DMS53 (cell line): Measurements from ENCODE around the gene PASK.
A peak's percentile ranks its signal among the peaks of the same experiment; 100 is the strongest.
"Not testable (repeated sequence)": the region's sequence is repeated elsewhere in the genome, so short reads cannot be mapped to it uniquely, and the experiment has no call there.

Experiments used
- DNase-seq: peaks from one replicate; lab custom pipeline; 2025; lab: John Stamatoyannopoulos, UW

The PASK gene

DNA sequence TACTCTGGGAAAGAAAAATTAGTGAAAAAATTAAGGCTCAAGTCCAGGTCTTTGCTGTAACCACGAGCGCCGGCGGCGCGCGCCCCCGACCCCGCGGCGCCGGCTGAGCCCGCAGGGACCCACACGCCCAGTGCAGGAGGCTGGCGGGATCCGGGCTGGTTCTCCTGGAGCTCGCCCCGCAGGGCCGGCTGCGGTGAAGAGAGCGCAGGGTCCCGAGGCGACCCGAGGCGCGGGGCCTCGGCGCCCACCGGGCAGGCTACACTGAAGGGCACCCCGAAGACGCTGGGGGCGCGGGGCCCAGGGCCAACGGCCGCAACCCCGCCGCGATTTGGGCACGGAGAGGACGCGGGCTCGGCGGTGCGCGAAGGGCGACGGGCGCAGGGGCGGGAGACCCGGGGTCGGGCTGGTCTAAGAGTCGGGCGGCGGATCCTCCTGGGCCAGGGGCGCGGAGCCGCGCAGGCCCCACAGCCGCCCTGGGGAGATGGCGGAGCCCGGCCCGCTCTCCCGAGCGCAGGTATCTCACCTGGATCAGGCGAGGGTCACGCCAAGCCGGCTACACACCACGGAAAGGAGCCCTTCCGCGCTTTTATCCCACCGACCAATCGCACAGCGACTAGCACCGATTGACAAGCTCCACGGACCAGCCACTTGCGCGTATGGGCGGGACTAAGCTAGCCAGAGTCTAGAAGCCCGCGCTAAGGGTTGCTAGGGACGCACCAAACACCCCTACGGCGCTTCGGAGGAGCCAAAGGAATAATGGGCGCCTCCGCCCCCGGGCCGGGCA is at the start of gene PASK:
PASK (minus strand) TSS at position 582 of the 784 bp plus-strand sequence. CDS start 6,440 bp downstream, outside the sequence.
- DNase-seq: peak; percentile 99

DNA sequence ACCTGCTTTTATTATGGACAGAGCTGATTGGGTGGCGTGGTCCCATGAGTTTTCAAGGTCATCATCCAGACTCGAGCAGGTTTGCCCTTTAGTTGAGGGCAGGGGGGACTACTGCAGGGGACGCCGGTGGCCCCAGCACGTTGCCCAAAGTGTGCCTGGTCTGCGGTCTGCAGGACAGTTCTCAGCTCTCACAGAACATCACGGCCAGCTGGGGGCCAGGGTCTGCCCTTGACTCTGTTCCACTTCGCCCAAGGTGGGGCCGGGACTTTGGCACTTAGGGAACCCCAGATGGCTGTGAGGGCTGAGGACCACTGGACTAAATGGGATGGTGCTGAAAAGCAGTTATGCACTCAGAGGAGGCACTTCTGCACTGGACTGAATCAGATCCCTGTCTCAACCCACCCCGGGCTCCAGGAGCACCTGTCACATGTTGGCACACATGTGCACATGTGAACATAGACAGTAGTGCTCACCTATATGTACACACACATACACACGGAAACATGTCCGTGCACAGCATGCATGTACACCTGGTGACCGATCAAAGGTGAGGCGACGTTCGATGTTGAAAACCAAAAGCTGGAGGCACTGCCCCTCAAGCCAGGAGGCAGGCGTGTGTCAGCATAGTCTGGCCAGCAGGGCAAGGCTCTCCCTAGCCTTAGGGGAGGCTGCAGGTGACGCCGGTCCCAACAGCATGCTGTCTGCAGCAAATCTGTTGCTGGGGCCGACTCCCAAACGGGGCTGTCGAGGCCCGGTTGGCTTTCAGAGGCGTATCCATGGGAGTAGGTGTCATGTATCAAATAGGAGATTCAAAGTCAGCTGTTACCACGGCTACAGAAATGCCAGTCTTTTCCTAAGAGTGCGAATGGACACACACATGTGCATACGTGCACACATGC is 49.4 kb upstream of the PASK start:
- no peak for DNase-seq

DNA sequence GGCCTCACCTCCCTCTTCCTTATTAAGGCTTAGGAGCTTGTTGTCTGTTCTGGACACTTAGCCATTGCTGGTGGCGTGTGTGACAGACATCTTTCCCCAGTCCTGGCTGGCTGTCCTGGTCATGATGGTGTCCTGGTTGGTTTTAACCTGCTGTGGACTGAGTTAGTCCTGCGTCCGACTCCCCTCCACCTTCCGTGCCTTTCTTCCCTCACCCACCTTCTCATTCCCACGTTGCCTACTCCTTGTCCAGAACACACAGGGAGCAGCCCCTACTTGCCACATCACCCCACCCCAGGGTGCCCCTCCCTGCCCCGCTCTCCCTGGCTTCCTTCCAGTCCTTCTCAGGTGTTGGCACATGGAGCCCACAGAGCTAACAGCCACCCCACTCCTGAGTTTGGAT is 48.7 kb upstream of the PASK start:
- DNase-seq: no peak

DNA sequence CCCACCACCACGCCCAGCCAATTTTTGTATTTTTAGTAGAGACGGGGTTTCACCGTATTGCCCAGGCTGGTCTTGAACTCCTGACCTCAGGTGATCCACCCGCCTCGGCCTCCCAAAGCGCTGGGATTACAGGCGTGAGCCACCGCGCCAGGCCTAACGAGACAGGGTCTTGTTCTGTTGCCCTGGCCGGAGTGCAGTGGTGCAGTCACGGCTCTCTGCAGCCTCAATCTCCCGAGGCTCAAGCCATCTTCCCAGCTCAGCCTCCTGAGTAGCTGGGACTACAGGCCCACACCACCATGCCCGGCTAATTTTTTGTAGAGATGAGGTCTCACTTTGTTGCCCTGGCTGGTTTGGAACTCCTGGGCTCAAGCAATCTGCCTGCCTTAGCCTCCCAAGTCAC is 48.0 kb upstream of the PASK start:
- DNase-seq: not testable (repeated sequence)

DNA sequence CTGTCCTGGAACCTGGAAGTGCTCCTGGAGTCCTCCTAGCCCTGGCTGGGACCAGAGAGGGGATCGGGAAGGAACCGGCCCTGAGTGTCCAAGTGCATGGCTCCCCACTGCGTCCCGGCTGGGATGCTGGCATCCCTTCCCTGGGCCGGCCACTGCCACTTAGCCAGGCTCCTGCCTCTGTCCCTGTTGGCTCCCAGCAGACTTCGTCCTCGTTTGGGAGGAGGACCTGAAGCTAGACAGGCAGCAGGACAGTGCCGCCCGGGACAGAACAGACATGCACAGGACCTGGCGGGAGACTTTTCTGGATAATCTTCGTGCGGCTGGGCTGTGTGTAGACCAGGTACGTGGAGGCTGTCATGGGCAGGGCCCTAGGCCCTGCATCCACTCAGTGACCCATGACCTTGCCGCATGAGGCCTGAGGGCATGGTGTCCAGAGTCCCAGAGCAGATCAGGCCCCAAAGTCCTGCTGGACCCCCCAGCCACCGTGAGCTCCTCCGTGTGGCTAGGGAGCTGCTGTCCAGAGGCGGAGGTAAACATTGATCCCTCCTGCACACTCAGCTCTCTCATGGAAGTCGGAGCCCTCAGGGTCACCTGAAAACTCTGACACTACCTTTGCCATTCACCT is 46.3 kb upstream of the PASK start:
- DNase-seq: no peak

DNA sequence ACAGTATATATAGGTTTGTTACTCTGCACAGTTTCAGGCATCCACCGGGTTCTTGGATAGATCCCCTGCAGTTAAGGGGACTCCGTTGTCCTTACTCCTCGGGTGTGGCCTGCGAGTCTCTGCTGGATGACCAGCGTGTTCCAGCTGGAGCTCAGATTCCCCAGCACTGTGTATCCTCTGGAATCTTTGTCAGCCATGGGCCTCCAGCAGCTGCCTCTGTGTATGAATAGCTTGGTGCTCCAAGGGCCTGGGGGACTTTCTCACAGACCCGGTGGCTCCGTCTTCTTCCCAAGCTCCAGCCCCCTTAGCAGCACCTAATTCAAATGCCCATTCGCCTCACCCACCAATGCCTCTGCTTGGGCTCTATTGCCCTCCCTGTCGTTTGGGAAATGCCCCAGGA is 45.5 kb upstream of the PASK start:
- DNase-seq: no peak

DNA sequence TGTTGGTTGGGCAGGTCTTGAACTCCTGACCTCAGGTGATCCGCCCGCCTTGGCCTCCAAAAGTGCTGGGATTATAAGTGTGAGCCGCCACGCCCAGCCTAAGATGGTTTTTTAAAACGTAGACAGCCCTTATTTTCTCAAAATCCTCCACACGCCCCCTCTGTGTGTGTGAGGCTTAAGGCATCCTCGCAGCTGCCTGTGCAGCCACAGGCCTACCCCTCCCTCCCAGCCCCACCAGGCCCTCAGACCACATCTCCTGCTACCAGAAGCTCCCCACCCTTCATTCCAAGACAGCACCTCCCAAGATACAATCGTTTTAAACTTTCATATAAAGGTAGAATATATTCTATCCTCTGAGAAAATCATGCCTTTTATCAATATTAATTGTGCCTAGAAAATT is 44.0 kb upstream of the PASK start:
- no peak for DNase-seq

DNA sequence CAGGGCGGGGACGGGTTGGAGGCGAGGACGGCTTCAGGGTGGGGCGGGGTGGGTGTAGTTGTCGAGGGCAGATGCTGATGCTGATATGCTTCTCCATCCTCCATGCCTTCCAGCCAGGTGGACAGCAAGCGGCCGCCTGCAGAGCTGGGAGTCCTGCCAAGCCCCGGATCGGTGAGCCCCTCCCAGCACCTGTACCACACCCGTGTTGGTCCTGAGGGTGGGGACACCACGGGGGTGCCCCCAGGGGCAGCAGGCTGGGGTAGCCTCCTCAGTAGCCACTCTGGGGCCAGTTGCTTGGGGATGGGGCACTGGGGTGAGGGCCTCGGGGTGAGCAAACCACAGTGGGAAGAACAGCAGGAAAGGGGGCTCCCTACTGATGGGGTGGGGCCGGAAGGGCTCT is 41.8 kb upstream of the PASK start:
- no peak for DNase-seq

DNA sequence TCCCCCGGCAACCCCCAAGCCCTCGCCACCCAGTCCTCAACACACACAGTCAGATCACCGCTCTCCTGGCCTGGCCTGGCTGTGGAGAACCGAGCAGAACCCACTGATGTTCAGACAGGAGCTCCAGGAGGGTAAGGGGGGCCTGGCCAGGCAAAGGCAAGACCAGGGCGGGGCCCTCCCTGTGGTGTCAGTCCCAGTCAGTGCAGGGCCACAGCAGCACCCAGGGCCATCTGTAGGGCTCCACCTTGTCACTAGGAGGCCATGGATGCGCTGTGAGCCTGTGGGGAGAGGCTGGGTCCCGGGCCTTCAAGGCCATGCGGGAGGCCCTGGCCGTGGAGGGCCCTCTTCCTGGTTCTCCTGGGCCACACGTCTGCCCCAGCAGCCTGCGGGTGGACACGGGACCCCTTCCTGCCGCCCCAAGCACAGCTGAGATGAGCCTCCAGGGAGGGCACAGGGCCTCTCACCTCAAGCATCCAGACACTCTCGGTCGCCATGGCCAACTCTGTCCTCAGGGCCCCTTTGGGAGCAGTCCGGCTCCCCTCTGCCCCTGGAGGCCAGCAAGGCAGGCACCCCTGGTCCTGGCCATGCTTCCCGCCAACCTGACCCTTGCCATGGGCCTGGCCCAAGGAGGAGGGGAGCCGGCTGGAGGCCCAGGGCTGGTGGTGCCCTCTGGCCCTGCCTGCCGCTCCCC is 41.2 kb upstream of the PASK start:
- DNase-seq: no peak

DNA sequence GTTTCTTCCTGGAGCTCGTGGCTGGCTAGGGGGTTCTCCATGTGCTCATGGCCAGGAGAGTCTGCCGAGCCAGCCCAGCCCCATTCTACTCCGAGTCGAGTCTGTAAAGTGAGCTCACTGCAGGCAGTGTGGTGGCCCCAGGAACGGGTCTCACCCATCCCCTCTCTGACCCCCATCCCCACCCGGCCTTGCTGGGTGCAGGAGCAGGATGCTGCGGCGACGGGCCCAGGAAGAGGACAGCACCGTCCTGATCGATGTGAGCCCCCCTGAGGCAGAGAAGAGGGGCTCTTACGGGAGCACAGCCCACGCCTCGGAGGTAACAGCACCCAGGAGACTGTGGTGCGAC is 40.6 kb upstream of the PASK start:
- DNase-seq: no peak

DNA sequence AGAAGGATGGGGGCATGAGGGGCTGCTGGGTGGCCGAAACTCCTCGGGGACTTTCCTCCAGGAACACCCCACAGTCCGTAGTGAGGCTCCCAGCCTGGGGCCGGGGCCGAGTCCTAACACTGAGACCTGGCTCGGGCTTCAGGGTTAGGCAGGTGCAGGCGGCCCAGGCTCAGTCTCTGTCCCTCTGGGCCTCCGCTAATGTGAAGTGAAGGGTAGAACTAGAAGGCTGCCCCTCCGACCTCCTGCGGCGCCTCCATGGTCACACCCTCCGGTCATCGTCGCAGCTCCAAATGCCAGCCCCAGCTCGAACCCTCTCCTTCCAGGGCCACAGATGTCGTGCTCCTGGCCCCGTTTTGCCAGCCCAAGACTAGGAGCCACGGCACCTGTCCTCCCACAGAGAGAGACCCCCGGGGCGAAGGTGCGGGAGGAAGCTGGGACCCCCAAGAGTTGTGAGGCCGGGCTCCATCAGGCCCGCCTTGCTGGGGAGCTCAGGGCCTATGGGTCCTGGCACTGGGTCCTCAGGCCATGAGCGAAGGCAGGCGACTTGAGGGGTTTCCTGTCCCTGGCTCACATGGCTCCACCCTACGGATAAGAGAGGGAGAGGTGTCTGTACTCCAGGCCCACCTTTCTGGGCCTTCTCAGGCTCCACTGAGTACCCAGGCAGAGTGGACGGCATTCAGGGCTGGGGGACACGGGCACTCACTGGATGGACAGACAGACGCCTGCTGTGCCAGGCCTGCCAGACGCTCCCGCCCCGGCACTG is 40.0 kb upstream of the PASK start:
- no peak for DNase-seq

DNA sequence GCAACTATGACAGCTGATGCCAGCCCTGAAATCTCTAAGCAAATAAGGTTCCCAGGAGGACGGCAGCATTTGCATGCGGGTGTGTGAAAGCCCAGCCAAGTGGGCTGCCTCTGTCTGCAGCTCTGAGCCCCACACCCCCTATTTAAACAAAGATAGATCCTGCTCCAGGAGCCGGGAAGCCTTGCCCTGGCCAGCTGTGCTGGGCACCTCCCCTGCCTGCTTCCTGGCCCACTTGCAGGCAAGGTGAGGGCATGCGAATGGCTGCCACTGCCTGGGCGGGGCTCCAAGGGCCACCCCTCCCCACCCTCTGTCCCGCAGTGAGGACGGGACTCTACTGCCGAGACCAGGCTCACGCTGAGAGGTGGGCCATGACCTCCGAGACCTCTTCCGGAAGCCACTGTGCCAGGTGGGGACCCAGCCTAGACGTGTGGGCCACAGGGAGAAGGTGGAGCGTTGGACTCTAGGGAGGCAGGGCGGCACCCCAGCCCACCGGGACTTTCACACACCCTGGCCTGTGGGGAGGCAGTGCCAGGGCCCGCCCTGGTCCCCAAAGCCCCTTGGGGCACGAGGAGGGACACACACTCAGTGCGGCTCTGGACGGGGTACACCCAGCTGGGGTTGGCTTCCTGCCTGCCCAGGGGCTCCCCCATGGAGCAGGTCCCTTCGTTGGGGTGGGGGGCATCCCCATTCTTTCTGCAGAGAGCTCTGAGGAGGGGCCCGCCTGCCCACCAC is 39.3 kb upstream of the PASK start, which contains the start of gene ANO7:
ANO7 (plus strand) TSS at position 317 of the 732 bp plus-strand sequence. CDS start 1,387 bp downstream, outside the sequence.
- DNase-seq: peak; percentile 79

DNA sequence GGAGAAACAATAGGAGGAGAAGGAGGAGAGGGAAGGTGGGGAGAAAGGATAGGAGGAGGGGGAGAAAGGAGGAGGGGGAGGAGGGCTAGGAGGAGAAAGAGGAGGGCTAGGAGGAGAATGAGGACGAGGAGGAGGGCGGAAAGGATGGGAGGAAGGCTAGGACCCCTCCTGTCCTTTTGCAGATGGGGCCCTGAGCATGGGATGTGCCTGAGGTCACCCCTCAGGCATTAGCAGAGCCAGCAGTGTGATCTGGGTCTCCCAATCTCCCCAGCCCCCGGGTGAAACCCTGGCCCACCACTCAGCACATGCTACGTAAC is 38.6 kb upstream of the PASK start:
- no peak for DNase-seq

DNA sequence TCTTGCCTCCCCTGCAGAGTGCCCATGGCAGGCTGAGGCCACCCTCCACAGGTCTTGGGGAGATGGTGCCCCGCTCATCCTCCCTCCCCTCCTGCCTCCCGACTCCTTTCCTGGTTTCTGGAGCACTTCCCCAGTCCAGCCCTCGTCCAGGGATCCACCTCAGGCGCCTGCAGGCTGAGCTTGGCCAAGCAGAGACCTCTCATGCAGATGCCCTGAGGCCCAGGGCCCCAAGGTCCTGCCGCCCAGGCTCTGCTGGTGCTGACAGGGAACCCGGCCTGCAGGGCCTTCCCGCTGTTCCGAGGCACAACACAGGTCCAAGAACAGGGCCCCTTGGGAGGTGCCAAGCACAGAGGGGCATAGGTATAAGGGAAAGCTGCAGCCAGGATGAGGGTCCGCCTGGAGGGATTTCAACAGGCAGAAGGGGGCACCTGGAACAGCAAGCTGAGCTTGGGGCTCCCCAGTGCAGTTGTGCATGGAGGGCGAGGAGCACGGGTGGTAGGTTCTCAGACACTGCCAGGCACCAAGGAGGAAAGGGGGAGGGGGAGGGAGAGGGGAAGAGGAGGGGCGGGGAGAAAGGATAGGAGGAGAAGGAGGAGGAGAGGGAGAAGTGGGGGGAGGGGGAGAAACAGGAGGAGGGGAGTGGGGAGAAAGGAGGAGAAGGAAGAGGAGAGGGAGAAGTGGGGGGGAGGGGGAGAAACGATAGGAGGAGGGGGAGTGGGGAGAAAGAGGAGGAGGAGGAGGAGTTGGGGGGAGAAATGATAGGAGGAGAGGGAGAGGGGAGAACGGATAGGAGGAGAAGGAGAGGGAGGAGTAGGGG is 38.0 kb upstream of the PASK start:
- no peak for DNase-seq

DNA sequence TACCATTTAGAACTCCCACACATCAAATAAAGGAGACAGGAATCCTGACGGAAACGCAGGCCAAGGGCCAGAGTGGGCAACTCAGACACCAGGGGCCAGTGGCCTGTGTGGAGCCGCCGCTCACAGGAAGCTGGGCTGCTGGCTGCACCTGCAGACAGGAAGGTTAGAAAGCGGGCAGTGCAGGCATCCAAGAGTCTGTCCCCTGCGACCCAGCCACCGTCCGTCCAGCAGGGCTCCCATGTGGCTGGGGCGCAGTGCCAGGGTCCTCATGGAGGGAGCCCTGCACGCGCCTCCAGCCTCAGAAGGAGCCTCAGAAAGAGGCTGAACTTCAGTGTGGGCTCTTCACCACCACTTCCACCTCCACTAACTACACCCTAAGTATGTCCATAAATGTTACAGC is 36.7 kb upstream of the PASK start:
- DNase-seq: no peak

DNA sequence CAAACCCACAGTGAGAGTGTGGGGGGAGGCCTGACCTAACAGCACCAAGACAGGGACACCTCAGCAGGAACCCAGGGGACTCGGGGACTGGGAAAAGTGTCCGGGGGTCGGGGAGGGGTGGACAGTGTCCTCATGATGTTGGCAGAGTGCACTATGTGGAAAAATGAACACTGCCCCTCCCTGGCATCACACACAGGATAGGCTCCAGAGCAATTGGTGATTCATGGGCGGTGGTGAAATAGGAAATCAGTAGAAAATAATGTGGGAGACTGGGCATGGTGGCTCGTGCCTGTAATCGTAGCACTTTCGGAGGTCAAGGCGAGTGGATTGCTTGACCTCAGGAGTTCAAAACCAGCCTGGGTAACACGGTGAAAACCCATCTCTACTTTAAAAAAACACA is 35.6 kb upstream of the PASK start:
- no peak for DNase-seq

DNA sequence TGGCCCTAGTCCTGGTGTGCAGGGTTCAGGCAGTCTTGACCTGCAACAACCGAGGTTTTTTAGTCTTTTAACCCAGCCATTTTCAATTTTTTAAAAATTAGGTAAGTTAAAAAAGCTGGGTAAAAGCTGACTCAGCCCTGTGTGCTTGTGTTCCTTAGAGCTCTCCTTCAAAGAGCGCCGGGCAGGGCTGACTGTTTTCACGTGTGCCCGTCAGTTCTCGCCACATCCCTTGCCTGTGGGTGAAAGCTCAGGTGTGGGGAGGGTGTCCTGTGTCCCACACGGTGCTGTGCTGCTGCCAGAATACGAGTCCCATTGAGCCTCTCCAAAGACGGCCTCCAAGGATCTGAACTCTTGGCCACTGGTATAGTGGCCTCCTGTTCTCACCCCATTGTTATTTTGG is 33.9 kb upstream of the PASK start:
- no peak for DNase-seq

DNA sequence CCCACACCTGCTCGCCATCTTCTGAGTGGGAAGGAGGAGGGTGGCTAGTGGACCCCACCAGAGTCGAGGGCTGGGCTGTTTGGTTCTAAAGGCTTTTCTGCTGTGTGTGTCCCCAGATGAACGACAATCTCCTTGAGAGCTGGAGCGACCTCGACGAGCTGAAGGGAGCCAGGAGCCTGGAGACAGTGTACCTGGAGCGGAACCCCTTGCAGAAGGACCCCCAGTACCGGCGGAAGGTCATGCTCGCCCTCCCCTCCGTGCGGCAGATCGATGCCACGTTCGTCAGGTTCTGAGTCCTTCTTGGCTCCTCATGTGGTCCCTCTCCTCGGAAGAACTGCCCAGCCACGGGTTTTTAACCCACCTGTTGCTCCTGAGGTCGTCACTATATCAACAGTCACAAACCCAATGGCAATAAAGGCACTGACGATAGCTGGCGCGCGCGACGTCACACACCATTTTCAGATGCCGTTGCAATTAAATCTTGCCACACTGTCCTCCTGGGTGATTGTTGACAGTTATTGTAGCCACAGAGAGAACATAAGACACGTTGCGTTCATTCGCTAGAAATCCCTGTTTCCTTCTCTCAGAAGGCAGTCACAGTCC is 33.4 kb upstream of the PASK start:
- no peak for DNase-seq

DNA sequence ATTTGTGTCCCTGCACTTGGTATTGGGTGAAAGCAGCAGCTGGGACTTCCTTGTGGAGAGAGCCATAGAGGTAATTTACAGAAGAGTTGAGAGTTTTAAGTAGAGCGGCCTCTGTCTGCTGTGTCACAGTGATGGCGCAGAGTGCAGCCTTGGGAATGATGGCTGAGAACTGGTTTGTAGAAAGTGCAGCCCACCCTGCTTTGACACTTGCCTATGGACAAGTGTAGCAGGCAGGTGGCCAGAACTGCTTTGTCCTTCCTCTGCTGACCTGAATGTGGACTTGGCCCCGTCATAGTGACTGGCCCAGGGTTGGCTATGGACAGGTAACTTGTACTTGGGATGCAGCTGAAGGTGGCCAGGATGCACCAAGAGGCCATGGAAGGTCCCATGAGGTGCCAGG is 32.9 kb upstream of the PASK start:
- no peak for DNase-seq

DNA sequence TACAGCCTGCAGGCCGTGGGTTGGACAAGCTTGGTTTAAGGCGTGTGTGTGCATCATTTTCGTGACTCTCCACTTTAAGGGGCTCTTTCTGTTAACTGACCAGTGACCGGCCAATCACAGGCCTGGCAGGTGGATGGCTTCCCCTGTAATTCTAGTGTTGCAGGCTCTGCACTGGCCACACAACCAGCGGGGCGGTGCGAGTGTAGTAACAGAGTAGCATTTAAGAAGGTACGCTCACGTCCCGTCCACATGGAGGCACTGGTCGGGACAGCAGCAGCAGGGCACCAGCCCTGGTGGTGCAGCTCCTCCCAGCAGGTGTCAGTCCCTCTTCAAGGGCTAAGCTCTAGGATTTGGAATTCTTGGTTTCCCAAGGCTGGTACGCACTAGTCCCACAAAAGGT is 31.2 kb upstream of the PASK start:
- DNase-seq: no peak
